ENCODE measurements around the gene PSME2. TPM values are rescaled to one million over a fixed set of nuclear protein-coding genes. Genes with fewer than 3 reads are reported as not detected.

The PSME2 gene
- total and polyA plus RNA-seq, 8 donors, result 62.4 to 421 (median 232) TPM

DNA sequence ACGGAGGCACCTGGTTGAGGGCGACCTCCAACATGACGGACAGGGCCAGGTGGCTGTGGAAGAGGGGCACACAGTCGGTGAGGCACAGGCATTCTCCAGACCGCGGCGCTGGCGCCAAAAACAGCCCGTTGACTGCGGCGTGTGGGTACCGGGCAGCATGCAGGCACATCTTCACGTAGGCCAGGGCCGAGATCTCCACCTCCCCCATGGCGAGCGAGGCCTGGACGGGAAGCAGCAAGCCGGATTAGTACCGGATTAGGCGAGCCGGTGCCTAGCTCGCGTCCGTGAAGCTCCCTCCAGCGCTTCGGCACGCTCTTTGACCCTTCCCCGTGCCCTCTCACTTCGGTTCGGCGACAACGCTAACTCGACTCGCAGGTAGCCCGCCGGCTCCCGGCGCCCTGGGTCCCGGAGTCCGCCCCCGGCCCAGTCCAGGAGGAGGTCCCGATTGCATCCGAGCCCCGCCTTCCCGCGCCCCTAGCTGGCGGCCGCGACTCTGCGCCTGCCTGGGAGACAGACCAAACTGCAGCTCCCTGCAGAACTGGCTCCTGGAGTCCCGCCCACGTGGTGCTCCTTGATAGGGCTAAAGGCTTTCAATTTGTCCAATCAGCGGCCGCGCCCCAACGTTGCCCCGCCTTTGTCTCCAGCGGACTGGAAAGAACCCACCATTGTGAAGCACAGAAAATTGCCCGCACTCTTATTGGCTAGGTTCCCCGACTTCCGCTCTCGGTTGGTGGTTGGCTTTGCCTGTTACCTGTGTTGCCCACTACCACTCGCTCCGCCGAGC is 5.1 kb downstream of the PSME2 start, which contains the start of gene EMC9:
TSS of gene EMC9 (minus strand) at position 495 of the 784 bp plus-strand sequence. CDS start at position 208, 287 bp downstream.
- H3K27me3 ChIP-seq, result no peaks in the 10 kb centered on the region
- peak within 1 kb of the TSS; percentile 71 to 85 (median 76) for H3K4me3 ChIP-seq
- peaks cover 28 to 43% (median 37%) of the 10 kb centered on the region in 4 donors for H3K36me3 ChIP-seq
- H3K9me3 ChIP-seq, result no peaks in the 10 kb centered on the region
- peak within 1 kb of the TSS; percentile 89 to 94 (median 92) for H3K27ac ChIP-seq
- peak; percentile 100 for DNase-seq
- peaks cover 28 to 84% (median 77%) of the 10 kb centered on the region in 4 donors for H3K4me1 ChIP-seq
- intact Hi-C loops (cut with DNase I; ENCODE audit: low total_unique reads), result no loop called here
- WGBS, 5 donors, result 0 to 1% (median 0%) methylated on average over 30 to 65 of the region's 65 CpGs
- TF ChIP-seq, protein P1, sequence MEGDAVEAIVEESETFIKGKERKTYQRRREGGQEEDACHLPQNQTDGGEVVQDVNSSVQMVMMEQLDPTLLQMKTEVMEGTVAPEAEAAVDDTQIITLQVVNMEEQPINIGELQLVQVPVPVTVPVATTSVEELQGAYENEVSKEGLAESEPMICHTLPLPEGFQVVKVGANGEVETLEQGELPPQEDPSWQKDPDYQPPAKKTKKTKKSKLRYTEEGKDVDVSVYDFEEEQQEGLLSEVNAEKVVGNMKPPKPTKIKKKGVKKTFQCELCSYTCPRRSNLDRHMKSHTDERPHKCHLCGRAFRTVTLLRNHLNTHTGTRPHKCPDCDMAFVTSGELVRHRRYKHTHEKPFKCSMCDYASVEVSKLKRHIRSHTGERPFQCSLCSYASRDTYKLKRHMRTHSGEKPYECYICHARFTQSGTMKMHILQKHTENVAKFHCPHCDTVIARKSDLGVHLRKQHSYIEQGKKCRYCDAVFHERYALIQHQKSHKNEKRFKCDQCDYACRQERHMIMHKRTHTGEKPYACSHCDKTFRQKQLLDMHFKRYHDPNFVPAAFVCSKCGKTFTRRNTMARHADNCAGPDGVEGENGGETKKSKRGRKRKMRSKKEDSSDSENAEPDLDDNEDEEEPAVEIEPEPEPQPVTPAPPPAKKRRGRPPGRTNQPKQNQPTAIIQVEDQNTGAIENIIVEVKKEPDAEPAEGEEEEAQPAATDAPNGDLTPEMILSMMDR (IDR thresholded peaks at IDR 0.05), result peak in 5 of 7 experiments; percentile 50 to 72 (median 66)
- TF ChIP-seq POLR2AphosphoS5 (IDR thresholded peaks at IDR 0.05) (peak; percentile 66 to 84 (median 77)), EP300 (IDR thresholded peaks at IDR 0.05) (no peak), POLR2A (IDR thresholded peaks at IDR 0.05) (peak in 1 of 4 donors; percentile 30)

DNA sequence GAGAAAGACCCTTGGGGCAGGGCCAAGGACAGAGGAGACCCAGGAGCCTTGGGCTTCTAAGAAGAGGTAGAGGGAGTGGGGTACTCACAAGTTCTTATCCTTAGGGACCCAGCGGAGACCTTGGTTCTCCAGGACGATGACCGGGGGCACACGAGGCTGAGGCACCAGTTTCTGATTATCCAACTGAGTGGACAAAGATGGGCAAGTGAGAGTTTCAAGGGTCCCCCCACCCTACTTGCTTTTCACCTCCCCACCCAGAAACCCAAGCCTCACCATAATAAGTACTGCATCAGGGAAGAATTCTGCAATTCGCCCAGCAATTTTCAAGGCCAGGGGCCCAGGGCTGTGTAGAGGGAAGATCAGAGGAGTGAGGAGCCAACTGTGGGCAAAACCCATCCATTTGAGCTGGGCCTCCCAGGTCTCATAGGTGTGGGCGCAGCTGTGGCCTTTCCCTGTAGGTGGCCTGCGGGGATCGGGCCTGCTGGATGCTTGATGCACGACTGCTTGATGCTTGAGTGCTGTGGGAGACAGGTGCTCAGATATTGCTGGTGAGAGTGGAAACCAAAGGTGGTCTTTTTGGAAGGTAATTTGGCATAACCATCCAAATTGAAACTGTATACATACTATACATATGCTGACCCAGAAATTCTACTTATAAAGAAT is 7.0 kb downstream of the PSME2 start:
- no peaks in the 10 kb centered on the region for H3K27me3 ChIP-seq
- no peaks in the 10 kb centered on the region for H3K9me3 ChIP-seq
- peak overlapping the region in 1 of 4 donors; percentile 71 for H3K4me3 ChIP-seq
- 75 to 87% (median 78%) methylated on average over 9 of the region's 9 CpGs for WGBS, 5 donors
- no peak for DNase-seq
- no peak for TF ChIP-seq EP300 (IDR thresholded peaks at IDR 0.05)
- TF ChIP-seq, protein P1 (IDR thresholded peaks at IDR 0.05), result no peak
- no peak for TF ChIP-seq POLR2A (IDR thresholded peaks at IDR 0.05)
- no peak for TF ChIP-seq POLR2AphosphoS5 (IDR thresholded peaks at IDR 0.05)
- peaks cover 18 to 74% (median 67%) of the 10 kb centered on the region in 4 donors for H3K4me1 ChIP-seq
- H3K36me3 ChIP-seq, result peaks cover 28 to 43% (median 37%) of the 10 kb centered on the region in 4 donors
- intact Hi-C loops (cut with DNase I; ENCODE audit: low total_unique reads), result no loop called here
- peak overlapping the region in 4 of 5 donors; percentile 14 to 92 (median 60) for H3K27ac ChIP-seq

DNA sequence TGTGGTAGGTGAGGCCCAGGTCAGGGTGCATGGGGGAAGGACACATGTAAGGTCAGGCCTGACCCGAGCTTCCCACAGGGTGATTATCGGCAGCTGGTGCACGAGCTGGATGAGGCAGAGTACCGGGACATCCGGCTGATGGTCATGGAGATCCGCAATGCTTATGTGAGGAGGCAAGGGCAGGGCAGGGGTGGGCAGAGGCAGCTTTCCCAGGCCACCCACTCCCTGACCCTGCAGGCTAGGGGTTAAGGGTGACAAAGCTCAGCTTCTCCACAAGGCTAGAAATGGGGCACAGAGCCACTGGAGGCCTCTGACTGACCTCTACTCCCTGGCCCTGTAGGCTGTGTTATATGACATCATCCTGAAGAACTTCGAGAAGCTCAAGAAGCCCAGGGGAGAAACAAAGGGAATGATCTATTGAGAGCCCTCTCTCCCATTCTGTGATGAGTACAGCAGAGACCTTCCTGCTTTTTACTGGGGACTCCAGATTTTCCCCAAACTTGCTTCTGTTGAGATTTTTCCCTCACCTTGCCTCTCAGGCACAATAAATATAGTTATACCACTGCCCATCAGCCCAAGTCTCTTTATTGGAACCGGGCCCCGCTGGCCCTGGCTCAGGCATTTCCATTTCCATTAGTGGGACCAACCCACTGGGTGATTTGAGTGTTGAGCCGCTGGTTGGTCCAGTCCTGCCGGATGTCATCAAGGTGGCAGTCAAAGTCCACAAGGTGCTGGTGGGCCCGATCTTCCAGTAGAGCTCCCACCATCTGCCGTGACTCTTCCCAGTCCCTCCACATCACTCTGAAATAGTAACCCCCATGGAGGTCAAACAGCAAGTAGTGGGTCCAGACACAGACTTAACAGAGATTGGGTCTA is 7.8 kb downstream of the PSME2 start:
- Histone ChIP-seq H3K9me3 (no peaks in the 10 kb centered on the region), H3K4me3 (peak overlapping the region in 1 of 4 donors; percentile 94), H3K27me3 (no peaks in the 10 kb centered on the region), H3K36me3 (peaks cover 24 to 35% (median 31%) of the 10 kb centered on the region in 4 donors), H3K27ac (peak overlapping the region in 3 of 5 donors; percentile 14 to 92 (median 30)), H3K4me1 (peaks cover 18 to 72% (median 64%) of the 10 kb centered on the region in 4 donors)
- WGBS, 5 donors, result 68 to 82% (median 74%) methylated on average over 11 to 13 of the region's 13 CpGs
- TF ChIP-seq POLR2A (IDR thresholded peaks at IDR 0.05) (no peak), EP300 (IDR thresholded peaks at IDR 0.05) (no peak), POLR2AphosphoS5 (IDR thresholded peaks at IDR 0.05) (no peak)
- TF ChIP-seq, protein P1 (IDR thresholded peaks at IDR 0.05), result no peak
- no peak for DNase-seq
- intact Hi-C loops (cut with DNase I; ENCODE audit: low total_unique reads), result no loop called here
